GM21390 (cell line): ENCODE results near the gene TMEM203.
A peak's percentile ranks its signal among the peaks of the same experiment; 100 is the strongest.

Experiments
- ATAC-seq: cut with Tn5 transposase; IDR thresholded peaks from one replicate; pipeline ENCODE4 v1.9.1; 2021; ENCODE audit not compliant: unreplicated experiment

The TMEM203 gene

GRCh38 chr9:137198051-137198901 lies 7.2 kb downstream of the TMEM203 start:
- ATAC-seq, result no peak

- ATAC-seq, result no peak
These were observed 9.8 kb downstream of the TMEM203 start for GRCh38 chr9:137195525-137196220.

- no peak for ATAC-seq
These were observed 10.5 kb downstream of the TMEM203 start for GRCh38 chr9:137194909-137195308.

- ATAC-seq, result no peak
These were observed 11.1 kb downstream of the TMEM203 start for GRCh38 chr9:137194388-137194787.

GRCh38 chr9:137193771-137194170 lies 11.7 kb downstream of the TMEM203 start:
- no peak for ATAC-seq

GRCh38 chr9:137192859-137193258 lies 12.6 kb downstream of the TMEM203 start:
- ATAC-seq, result no peak

GRCh38 chr9:137192448-137192780 lies 13.0 kb downstream of the TMEM203 start:
- ATAC-seq, result no peak

GRCh38 chr9:137191691-137192447 lies 13.6 kb downstream of the TMEM203 start:
- no peak for ATAC-seq

GRCh38 chr9:137191245-137191644 lies 14.2 kb downstream of the TMEM203 start:
- no peak for ATAC-seq

GRCh38 chr9:137190315-137190856 lies 15.1 kb downstream of the TMEM203 start:
- ATAC-seq, result no peak

- no peak for ATAC-seq
These were observed 15.9 kb downstream of the TMEM203 start for GRCh38 chr9:137189297-137190295.

GRCh38 chr9:137188490-137189296 lies 16.8 kb downstream of the TMEM203 start, which contains the start of the genes ANAPC2 and SSNA1:
ANAPC2 (minus strand) TSS chr9:137188560; CDS start chr9:137188532, 28 bp downstream.
SSNA1 (plus strand) TSS chr9:137188676; CDS start chr9:137188727, 51 bp downstream.
- peak; percentile 70 for ATAC-seq

GRCh38 chr9:137188086-137188489 lies 17.4 kb downstream of the TMEM203 start:
- no peak for ATAC-seq

- no peak for ATAC-seq
These were observed 18.1 kb downstream of the TMEM203 start for GRCh38 chr9:137187386-137187785.

- ATAC-seq, result no peak
These were observed 19.1 kb downstream of the TMEM203 start for GRCh38 chr9:137186385-137186784.

- ATAC-seq, result no peak
These were observed 19.5 kb downstream of the TMEM203 start for GRCh38 chr9:137185921-137186320.

- no peak for ATAC-seq
These were observed 20.4 kb downstream of the TMEM203 start for GRCh38 chr9:137184881-137185660.

GRCh38 chr9:137183980-137184595 lies 21.4 kb downstream of the TMEM203 start:
- no peak for ATAC-seq
